ENCODE measurements around the gene TNFRSF1A. TPM values are rescaled to one million over a fixed set of nuclear protein-coding genes. Genes with fewer than 3 reads are reported as not detected.

The TNFRSF1A gene
- total RNA-seq, 1 experiment from 2014 or later = 76.7 TPM

DNA sequence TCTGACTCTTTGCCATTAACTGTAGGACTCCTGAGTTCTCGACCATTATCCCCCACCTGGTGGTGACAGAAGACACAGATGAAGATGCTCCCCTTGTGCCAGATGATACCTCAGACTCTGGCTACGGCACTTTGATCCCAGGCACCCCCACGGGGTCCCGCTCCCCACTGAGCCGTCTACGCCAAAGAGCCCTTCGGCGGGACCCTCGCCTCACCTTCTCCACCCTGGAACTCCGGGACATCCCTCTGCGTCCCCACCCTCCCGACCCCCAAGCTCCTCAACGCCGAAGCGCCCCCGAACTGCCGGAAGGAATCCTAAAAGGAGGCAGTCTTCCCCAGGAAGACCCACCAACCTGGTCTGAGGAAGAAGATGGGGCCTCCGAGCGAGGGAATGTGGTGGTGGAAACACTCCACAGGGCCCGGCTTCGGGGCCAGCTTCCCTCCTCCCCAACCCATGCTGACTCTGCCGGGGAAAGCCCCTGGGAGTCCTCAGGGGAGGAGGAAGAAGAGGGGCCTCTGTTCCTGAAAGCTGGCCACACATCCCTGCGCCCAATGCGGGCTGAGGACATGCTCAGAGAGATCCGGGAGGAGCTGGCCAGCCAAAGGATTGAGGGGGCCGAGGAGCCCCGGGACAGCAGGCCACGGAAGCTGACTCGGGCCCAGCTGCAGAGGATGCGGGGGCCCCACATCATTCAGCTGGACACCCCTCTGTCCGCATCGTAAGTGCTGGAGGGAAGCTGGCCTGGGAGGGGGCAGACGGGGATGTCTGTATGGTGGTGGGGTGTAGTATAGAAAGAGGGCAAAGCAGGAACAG, 14.4 kb downstream of the TNFRSF1A start:
- no peak overlapping the region for H3K27ac Mint-ChIP-seq (ENCODE audit: unreplicated experiment)
- intact Hi-C loops (cut with micrococcal nuclease; ENCODE audit: unreplicated experiment) = loop anchor here (10.0 kb wide), 1 partner anchor 47 kb away; the partner anchor contains the start of gene SCNN1A

DNA sequence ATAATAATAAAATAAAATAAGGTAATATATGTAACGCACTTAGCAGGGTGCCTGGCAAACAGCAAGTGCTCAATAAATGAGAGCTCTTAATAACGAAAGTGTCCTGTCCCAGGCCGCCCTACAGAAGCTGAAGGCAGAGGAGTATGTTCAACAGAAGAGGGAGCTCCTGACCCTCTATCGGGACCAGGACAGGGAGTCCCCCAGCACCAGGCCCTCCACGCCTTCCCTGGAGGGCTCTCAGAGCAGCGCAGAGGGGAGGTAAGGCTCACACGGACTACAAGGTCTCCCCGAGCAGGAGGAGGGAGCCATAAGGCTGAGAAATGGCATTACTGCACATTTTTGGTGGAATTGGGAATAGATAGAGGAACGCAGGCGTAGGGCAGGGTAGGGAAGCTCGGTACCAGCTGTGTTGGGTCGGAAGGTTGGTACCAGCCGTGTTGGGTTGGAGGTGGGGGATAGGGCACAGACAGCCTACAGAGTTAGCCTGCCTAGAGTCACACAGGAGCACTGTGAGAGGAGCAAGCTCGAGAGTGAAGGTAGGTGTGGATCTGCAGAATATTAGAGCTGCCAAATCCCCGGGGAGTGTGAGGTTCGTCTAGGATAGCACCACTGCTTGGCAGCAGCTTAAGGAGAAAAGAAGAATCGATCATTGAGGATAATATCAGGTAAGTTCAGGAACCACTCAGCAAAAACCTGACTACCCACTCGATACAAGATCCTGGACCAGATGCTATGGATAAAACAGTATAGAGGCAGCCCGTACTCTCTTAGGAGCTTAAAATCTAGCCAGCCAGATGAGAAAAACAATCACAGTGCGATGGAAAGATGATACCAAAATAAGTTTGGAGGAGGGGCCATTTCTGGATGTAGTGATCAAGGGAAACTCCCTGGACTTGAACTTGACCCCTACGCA, 15.3 kb downstream of the TNFRSF1A start:
- no peaks in the 10 kb centered on the region for H3K27me3 Mint-ChIP-seq (ENCODE audit: unreplicated experiment)
- DNase-seq = peak; percentile 26
- H3K27ac Mint-ChIP-seq (ENCODE audit: unreplicated experiment) = no peak overlapping the region
- intact Hi-C loops (cut with micrococcal nuclease; ENCODE audit: unreplicated experiment) = loop anchor here (10.0 kb wide), 1 partner anchor 48 kb away; the partner anchor contains the start of gene SCNN1A
- peaks cover 73% of the 10 kb centered on the region for H3K36me3 Mint-ChIP-seq (ENCODE audit: insufficient read depth, unreplicated experiment)
- CTCF ChIA-PET = interaction anchor here (0.9 to 1.3 kb wide), 4 partner anchors 9 to 139 kb away, joined by 3 to 10 read pairs (median 4); partner anchors contain the start of gene LTBR
- H3K4me1 Mint-ChIP-seq (ENCODE audit: low read depth, unreplicated experiment) = peaks cover 29% of the 10 kb centered on the region
- no peaks in the 10 kb centered on the region for H3K9me3 Mint-ChIP-seq (ENCODE audit: low read depth, unreplicated experiment)
- TF ChIP-seq, protein P1, sequence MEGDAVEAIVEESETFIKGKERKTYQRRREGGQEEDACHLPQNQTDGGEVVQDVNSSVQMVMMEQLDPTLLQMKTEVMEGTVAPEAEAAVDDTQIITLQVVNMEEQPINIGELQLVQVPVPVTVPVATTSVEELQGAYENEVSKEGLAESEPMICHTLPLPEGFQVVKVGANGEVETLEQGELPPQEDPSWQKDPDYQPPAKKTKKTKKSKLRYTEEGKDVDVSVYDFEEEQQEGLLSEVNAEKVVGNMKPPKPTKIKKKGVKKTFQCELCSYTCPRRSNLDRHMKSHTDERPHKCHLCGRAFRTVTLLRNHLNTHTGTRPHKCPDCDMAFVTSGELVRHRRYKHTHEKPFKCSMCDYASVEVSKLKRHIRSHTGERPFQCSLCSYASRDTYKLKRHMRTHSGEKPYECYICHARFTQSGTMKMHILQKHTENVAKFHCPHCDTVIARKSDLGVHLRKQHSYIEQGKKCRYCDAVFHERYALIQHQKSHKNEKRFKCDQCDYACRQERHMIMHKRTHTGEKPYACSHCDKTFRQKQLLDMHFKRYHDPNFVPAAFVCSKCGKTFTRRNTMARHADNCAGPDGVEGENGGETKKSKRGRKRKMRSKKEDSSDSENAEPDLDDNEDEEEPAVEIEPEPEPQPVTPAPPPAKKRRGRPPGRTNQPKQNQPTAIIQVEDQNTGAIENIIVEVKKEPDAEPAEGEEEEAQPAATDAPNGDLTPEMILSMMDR (IDR thresholded peaks at IDR 0.05; ENCODE audit: unreplicated experiment) = peak; percentile 31
- BruUV-seq (replicated peaks) = no TSS peak
- H3K4me3 Mint-ChIP-seq (ENCODE audit: low read depth, unreplicated experiment) = no peak overlapping the region

More for the DNA sequence above, 14.4 kb downstream of the TNFRSF1A start:
- TSS peak; percentile 41 for BruUV-seq (replicated peaks)
- Mint-ChIP-seq H3K4me3 (ENCODE audit: low read depth, unreplicated experiment) (no peak overlapping the region), H3K27me3 (ENCODE audit: unreplicated experiment) (no peaks in the 10 kb centered on the region), H3K4me1 (ENCODE audit: low read depth, unreplicated experiment) (peaks cover 36% of the 10 kb centered on the region), H3K36me3 (ENCODE audit: insufficient read depth, unreplicated experiment) (peaks cover 81% of the 10 kb centered on the region), H3K9me3 (ENCODE audit: low read depth, unreplicated experiment) (no peaks in the 10 kb centered on the region)
- TF ChIP-seq, protein P1 (IDR thresholded peaks at IDR 0.05; ENCODE audit: unreplicated experiment) = no peak
- DNase-seq = no peak
- CTCF ChIA-PET = interaction anchor here (1.2 kb wide), 1 partner anchor 44 kb away, joined by 4 read pairs; no protein-coding TSS in a partner anchor

DNA sequence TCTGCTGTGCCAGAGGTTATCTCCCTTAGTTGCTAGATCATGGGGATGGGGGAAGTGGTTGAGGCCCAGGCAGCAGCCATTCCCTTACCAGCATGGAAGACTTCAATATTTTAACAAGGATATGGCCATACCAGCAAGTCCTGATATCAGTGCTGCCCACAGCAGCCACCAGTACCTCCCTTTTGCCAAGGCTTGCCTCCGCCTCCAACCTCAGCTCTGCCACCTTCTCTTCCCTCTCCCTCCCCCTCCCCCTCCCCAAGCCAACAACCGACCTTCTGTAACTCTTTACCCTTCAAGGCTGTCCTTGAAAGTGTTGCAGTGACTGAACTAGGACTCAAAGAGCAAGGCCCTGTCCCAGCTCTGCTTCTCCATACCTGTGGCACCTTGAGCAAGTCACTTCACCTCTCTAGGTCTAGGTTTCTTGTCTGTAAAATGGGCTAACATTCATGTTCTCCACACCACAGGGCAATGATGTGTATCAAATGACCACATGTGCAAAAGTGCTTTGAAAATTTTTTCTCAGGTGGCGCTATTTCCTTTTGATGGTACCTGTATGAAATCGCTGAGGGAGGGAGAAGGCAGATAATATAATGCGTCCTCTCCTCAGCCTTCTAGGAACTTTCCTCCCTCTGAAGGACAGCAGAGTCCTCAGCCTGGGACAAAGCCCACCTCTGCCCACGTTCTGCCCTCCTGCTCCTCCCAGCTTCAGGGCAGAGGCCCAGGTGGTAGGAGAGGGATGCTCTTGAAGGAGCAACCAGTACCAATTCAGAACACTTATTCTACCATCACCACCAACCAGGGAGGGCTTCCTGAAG, 16.7 kb downstream of the TNFRSF1A start:
- Mint-ChIP-seq H3K4me1 (ENCODE audit: low read depth, unreplicated experiment) (peaks cover 23% of the 10 kb centered on the region), H3K4me3 (ENCODE audit: low read depth, unreplicated experiment) (no peak overlapping the region), H3K27ac (ENCODE audit: unreplicated experiment) (peak overlapping the region; percentile 21), H3K9me3 (ENCODE audit: low read depth, unreplicated experiment) (no peaks in the 10 kb centered on the region), H3K27me3 (ENCODE audit: unreplicated experiment) (no peaks in the 10 kb centered on the region), H3K36me3 (ENCODE audit: insufficient read depth, unreplicated experiment) (peaks cover 71% of the 10 kb centered on the region)
- DNase-seq = no peak
- BruUV-seq (replicated peaks) = no TSS peak
- intact Hi-C loops (cut with micrococcal nuclease; ENCODE audit: unreplicated experiment) = loop anchor here (10.0 kb wide), 1 partner anchor 50 kb away; the partner anchor contains the start of gene SCNN1A
- TF ChIP-seq, protein P1 (IDR thresholded peaks at IDR 0.05; ENCODE audit: unreplicated experiment) = no peak
- CTCF ChIA-PET = no interaction called here

Measured in Calu3 (cell line).